Measurements from ENCODE around the gene TRIM2. TPM values are rescaled to one million over a fixed set of nuclear protein-coding genes. Genes with fewer than 3 reads are reported as not detected.

Gene TRIM2
- total and polyA plus RNA-seq, 2 of the 8 experiments (the other 6 are each of a cell fraction or from before 2014, with no cell fraction given), result 34.0 to 59.8 TPM

GRCh38 chr4:153349206-153349805, 145.1 kb downstream of the TRIM2 start:
- ChIA-PET POLR2A (ENCODE audit: partially characterized antibody) (interaction anchor here (0.6 kb wide), 1 partner anchor 120 kb away, joined by 4 read pairs; no protein-coding TSS in a partner anchor), CTCF (ENCODE audit: partially characterized antibody) (interaction anchor here (0.5 to 0.6 kb wide), 2 partner anchors 130 to 294 kb away, joined by 3 to 4 read pairs; no protein-coding TSS in a partner anchor)
- Histone ChIP-seq H3K4me3 (ENCODE audit: extremely low read depth in 1 of 4, insufficient read depth in 2 of 4, low read depth in 3 of 4, low read length in 4 of 4) (no peak overlapping the region), H3K23ac (ENCODE audit: insufficient read length) (no peak overlapping the region), H3K27ac (ENCODE audit: low read depth, low read length) (no peak overlapping the region), H3K9ac (replicated peaks in 1 of 4; ENCODE audit: extremely low read depth in 1 of 4, low read depth in 3 of 4, low read length in 3 of 4) (no peak overlapping the region), H3K18ac (ENCODE audit: extremely low read depth, low read length) (no peak overlapping the region), H4K5ac (ENCODE audit: insufficient read length, low read depth, low read length) (no peak overlapping the region), H2BK120ac (replicated peaks; ENCODE audit: low read depth, low read length) (no peak overlapping the region), H4K91ac (replicated peaks; ENCODE audit: insufficient read length, low read length) (no peak overlapping the region), H2AFZ (ENCODE audit: low read length) (no peak overlapping the region), H3K23me2 (ENCODE audit: low read depth, low read length) (peaks cover 6% of the 10 kb centered on the region), H2BK20ac (ENCODE audit: low read length) (no peak overlapping the region), H3K4me2 (ENCODE audit: insufficient read depth in 1 of 2, low read depth in 2 of 2, low read length in 2 of 2) (no peak overlapping the region), H2BK5ac (ENCODE audit: low read depth, low read length) (no peak overlapping the region), H3K36me3 (ENCODE audit: control insufficient read depth in 2 of 4, insufficient read depth in 4 of 4, low read length in 3 of 4) (peaks cover 0 to 11% (median 2%) of the 10 kb centered on the region in 4 experiments; a peak in 4 of 8 replicates), H3K79me1 (ENCODE audit: low read depth, low read length) (peaks cover 7% of the 10 kb centered on the region; the same call in 1 of the 2 replicates), H3K56ac (replicated peaks; ENCODE audit: insufficient read length, low read depth, low read length) (no peak overlapping the region), H3K27me3 (replicated peaks in 1 of 4; ENCODE audit: control insufficient read depth in 3 of 4, extremely low read depth in 1 of 4, insufficient read depth in 3 of 4, low read length in 3 of 4) (no peaks in the 10 kb centered on the region), H4K8ac (ENCODE audit: extremely low read depth, insufficient read depth, low read length) (no peak overlapping the region), H2BK12ac (ENCODE audit: low read depth, low read length) (no peak overlapping the region), H3K4me1 (replicated peaks in 1 of 4; ENCODE audit: control insufficient read depth in 3 of 4, insufficient read depth in 4 of 4, low read length in 3 of 4) (peaks cover 0 to 3% (median 2%) of the 10 kb centered on the region in 4 experiments; a peak in 3 of 7 replicates), H3K9me3 (ENCODE audit: insufficient read depth in 2 of 2, low read depth in 1 of 2, low read length in 1 of 2) (no peaks in the 10 kb centered on the region), H2BK15ac (ENCODE audit: low read length) (no peak overlapping the region), H3K4ac (replicated peaks; ENCODE audit: insufficient read length, low read depth, low read length) (no peak overlapping the region), H4K20me1 (replicated peaks in 1 of 2; ENCODE audit: control insufficient read depth in 1 of 2, insufficient read depth in 2 of 2, low read length in 2 of 2) (peaks cover 1 to 3% of the 10 kb centered on the region in 2 experiments), H3K14ac (ENCODE audit: insufficient read length) (no peak overlapping the region), H2AK5ac (ENCODE audit: low read depth, low read length) (no peak overlapping the region), H3K79me2 (ENCODE audit: control insufficient read depth in 1 of 2, insufficient read depth in 2 of 2, low read length in 2 of 2) (peaks cover 3 to 42% of the 10 kb centered on the region in 2 experiments; a peak in 3 of 4 replicates)
- TF ChIP-seq, protein P1, sequence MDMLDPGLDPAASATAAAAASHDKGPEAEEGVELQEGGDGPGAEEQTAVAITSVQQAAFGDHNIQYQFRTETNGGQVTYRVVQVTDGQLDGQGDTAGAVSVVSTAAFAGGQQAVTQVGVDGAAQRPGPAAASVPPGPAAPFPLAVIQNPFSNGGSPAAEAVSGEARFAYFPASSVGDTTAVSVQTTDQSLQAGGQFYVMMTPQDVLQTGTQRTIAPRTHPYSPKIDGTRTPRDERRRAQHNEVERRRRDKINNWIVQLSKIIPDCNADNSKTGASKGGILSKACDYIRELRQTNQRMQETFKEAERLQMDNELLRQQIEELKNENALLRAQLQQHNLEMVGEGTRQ (IDR thresholded peaks at IDR 0.05; ENCODE audit: low read length), result no peak
- TF ChIP-seq SIX5 (IDR thresholded peaks at IDR 0.05; ENCODE audit: low read depth, low read length), result no peak
- TF ChIP-seq KDM4A (IDR thresholded peaks at IDR 0.05; ENCODE audit: low read depth, low read length, severe bottlenecking), result no peak
- no peak for TF ChIP-seq EGR1 (IDR thresholded peaks at IDR 0.05; ENCODE audit: borderline replicate concordance, low read depth, low read length)
- 65% methylated on average over 1 of the region's 1 CpG; no CpG with 5 or more reads in 1 of the 2 experiments for WGBS, 2 experiments (ENCODE audit: extremely low coverage in 1 of 2, insufficient coverage in 1 of 2, insufficient read length in 1 of 2, insufficient replicate concordance in 2 of 2, low coverage in 1 of 2, low lambda C conversion rate in 2 of 2, missing lambda C conversion rate in 1 of 2)
- DNase-seq (ENCODE audit: low read depth in 1 of 2, low spot score in 2 of 2) (no peak), FAIRE-seq (no peak)
